ENCODE results near the gene TMEM92.
"Not testable (repeated sequence)": the region's sequence is repeated elsewhere in the genome, so short reads cannot be mapped to it uniquely, and the experiment has no call there.

The TMEM92 gene

GRCh38 chr17:50301891-50302584 lies 27.8 kb downstream of the TMEM92 start:
- DNase-seq: no peak

DNA sequence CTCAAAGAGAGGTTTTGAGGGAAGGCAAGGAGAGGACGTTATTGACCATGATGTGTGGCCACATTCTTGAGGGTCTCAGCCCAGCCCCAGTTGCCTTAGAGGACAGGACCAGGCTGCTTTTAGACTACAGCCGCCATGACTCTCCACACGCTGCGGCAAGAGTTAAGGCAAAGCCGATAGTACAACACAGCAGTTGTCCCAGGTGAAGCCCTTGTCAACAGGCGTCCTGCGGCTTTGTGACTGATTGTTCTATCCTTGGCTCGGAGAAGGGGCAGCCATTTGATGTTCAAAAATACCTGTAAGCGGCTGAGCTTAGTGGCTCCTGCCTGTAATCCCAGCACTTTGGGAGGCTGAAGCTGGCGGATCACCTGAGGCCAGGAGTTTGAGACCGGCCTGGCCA lies 28.8 kb downstream of the TMEM92 start:
- DNase-seq: no peak

DNA sequence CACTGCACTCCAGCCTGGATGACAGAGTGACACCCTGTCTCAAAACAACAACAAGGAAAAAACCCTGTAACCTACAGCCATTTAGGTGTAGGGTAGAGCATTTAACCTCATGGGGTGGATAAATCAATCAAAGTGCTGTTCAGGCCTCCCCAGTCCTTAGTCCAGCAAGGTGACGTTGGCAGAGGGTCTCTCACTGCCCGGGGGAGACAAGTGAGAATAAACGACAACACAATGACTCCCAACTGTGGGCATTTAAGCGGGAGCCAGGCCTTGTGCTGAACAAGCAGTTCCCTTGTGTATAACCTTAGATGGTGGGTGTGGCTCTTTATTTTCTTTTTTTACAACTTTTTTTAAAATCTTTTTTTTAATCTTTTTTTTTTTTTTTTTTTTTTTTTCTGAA lies 29.3 kb downstream of the TMEM92 start:
- no peak for DNase-seq

DNA sequence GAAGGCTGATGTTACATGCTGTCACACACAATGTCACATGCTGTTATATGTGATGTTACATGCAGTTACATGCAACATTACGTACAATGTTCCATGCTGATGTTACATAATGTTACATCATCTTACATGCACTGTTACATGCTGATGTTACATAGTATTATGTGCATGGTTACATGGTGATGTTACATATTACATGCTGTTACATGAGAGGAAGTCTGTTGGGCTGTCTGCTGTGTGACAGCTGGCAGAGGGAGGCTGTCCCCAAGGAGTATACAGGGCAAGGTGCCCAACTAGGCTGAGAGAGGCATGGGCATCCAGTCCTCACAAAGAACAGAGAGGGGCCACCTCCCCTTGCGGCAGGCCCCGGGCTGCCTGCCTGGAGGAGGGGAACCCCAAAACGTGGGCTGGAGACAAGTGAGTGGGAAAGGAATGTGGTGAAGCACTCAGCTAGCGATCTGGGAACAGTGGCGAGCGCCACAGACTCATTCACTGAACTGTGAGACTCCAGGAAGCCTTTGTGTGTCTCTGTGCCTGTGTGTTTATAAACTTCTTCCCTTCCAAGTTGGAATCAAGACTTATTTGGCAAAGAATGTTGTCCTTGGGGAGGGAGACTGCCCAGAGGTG lies 30.6 kb downstream of the TMEM92 start:
- DNase-seq: peak; percentile 23

DNA sequence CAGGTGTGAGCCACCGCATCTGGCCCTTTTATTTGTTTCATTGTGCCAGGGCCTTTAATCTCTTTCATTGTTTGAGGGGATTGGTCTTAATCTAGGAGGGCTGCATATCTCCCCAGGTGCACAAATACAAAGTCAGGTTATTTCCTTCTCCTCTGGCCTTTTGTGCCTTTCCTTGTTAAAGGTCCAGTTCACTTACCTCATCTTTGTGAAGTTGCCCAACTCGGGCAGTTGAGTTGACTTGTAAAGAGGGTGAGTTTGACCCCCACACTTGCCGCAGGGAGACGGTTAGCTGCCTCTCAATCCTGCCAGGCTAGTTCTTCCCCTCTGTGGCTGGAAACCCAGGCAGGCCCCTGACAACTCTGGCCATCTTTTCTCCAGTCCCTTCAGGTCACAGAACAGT lies 33.4 kb downstream of the TMEM92 start:
- no peak for DNase-seq

DNA sequence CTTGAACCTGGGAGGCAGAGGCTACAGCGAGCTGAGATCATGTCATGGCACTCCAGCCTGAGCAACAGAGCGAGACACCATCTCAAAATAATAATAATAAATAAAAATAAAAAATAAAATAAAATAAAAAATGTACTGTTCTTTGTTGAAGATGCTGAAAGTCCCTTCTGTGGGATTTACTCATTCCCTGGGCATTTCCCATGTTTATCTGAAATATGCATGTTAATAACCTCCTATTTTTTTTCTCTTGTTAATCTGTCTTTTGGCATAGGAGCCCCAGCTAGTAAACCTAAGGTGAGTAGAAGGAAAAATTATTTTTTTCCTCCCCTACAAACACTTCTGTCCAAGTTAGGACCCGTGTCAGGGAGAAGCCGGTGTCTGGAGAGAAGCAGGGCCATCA lies 34.4 kb downstream of the TMEM92 start:
- DNase-seq: peak; percentile 19

GRCh38 chr17:50310455-50311111 lies 36.3 kb downstream of the TMEM92 start:
- DNase-seq: no peak

DNA sequence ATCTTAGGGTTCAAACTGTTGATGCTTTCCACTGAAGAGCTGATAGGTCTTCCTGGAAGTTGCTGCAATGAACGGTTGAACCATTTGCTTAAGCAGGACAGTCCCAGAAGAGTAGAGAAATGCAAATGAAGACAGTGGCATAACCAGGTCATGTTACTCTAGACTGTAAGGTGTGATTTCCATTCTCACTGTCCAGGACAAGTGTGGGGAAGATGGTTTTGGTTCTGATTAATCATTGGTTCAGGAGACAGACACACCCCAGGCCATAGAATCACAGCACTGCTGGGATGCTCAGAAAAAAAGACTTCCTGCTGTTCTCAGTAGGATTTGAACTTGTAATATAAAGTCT lies 36.8 kb downstream of the TMEM92 start:
- DNase-seq: no peak

- no peak for DNase-seq
These were observed 37.2 kb downstream of the TMEM92 start for GRCh38 chr17:50311483-50311882.

- DNase-seq: no peak
These were observed 38.0 kb downstream of the TMEM92 start for GRCh38 chr17:50312308-50312707.

DNA sequence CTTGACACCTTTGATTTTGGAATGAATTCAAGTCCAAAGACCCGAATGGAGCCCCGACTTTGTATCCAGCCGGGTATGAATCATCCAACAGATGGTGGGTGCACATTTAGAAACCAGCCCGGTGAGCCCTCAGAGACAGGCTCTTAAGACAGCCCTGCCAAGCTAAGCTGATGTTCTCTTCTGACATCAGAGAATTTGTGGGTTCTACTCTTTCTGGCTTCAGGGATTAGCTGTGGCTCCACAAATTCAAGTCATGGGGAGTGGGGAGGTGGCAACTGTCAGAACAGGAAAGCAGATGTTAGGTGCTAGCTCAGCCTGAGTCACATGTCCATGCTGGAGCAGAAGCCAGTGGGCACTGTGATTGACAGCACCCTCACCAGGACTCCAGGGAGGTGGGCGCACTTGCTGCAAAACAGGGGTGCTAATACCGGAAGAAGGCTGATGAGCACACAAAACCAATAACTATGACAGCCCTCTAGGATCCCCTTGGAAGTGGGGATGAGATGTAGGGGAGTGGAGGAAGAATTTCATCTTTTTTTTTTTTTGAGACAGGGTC lies 40.3 kb downstream of the TMEM92 start:
- no peak for DNase-seq

DNA sequence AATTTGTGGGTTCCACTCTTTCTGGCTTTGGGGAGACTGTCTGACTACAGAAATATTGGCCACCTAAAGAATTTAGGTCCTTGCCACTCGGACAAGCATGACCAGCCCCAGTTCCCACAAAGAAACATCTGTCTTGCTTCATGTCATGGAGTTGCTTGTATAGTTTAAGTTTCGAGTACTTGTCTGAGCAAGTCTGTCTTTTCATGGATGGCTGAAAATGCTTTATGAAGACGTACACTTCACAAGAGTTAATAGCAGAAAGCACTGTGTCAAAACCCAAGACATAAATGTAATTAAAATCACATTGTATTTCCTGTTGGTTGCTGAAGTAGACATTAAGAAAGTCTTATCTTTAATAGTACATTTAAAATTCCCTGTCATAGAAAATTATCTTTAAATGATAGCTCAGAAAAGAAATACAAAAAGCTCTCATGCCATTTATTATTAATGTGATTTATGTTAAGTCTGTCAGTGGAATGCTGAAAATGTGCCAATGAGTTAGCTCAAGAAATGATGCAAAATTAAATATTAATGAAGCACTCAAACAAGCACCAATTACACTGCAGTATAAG lies 41.8 kb downstream of the TMEM92 start:
- no peak for DNase-seq

GRCh38 chr17:50316660-50317059 lies 42.4 kb downstream of the TMEM92 start:
- DNase-seq: not testable (repeated sequence)

GRCh38 chr17:50317121-50317520 lies 42.9 kb downstream of the TMEM92 start:
- no peak for DNase-seq

- DNase-seq: peak; percentile 52
These were observed 44.4 kb downstream of the TMEM92 start for GRCh38 chr17:50318501-50319285.

- no peak for DNase-seq
These were observed 45.2 kb downstream of the TMEM92 start for GRCh38 chr17:50319306-50320004.

GRCh38 chr17:50322271-50322670 lies 48.0 kb downstream of the TMEM92 start:
- no peak for DNase-seq

DNA sequence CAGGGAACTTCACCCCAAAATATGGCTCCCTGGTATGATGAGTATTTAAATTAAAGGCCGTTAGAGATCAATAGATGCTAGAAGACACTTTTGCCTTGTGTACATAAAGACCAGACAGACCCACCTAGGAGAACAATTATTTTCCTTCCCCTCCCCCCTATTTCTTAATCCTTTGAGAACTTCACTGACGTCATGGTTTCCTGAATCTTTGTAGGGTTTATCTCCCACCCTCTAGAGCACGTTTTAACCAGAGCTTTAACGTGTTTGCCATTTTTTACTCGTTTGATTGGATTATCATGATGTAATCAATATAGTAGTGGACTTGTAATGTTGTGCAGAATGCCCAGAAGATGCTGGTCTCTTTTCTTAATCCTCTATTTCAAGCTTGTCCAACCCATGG lies 48.8 kb downstream of the TMEM92 start:
- DNase-seq: no peak

DNA sequence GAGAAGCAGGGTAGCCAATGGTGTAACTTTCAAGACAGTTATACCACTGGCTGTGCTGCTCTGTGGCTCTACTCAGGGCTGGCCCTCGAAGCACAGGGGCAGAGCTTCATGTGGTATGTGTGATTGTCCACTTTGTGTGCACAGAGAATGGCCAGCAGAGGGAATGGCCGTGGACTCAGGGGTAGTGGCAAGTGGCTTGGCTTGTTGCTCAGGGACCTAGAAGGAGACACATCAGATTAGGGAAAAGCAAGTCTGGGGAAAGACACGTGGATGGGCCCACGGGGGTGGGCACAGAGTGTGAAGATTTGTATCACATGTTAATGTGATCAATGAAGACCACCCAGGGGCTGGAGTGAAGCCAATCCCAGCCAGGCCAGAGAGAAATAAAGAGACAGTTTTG lies 51.6 kb downstream of the TMEM92 start:
- DNase-seq: no peak

DNA sequence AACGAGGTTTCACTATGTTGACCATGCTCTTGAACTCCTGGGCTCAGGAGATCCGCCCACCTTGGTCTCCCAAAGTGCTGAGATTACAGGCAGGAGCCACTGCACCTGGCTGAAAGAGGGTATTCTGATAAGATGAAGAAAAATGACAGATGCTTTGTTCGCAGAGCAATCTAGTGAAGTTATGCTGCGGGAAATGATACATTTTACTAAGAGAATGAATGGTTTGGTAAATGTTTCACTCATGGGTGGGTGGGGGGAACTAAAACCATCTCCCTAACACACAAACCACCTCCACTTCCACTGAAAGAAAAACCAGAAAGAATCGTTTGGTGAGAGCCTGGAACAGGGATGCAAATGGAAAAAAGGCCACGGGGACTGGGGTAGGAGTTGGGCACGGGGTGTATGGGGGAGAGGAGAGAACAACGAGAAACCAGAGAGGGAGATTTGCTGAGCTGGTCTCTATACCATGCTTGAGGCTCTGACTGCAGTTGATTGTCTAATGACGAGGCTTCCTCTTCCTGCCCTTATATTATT lies 52.6 kb downstream of the TMEM92 start:
- no peak for DNase-seq

Data from fibroblast of skin of abdomen (primary cell).